K562 (cell line): ENCODE measurements around the gene CD52. TPM values are rescaled to one million over a fixed set of nuclear protein-coding genes. Genes with fewer than 3 reads are reported as not detected.

ENCODE experiments used
- CHCHD3 ChIP-seq: fragments of 250-450 bp; sonication (Bioruptor Pico); IDR thresholded peaks from 2 replicates; pipeline ENCODE4 v2.1.2; 2022; ENCODE audit warnings: mild to moderate bottlenecking
- CHD4 ChIP-seq: fragments of 200-600 bp; sonication (generic); IDR thresholded peaks from 3 replicates; pipeline ENCODE4 v1.6.1; 2012; ENCODE audit warnings: low read depth, mild to moderate bottlenecking, mixed read lengths, low read length, inconsistent platforms; ENCODE audit not compliant: insufficient read depth, insufficient replicate concordance, poor library complexity, severe bottlenecking
- ELF4 ChIP-seq: fragments of 450-650 bp; formaldehyde crosslinking; IDR thresholded peaks from 2 replicates; pipeline ENCODE4 v1.4.0; 2022; ENCODE audit warnings: missing genetic modification characterization
- FOXA1 ChIP-seq: fragments of 450-650 bp; IDR thresholded peaks from 2 replicates; pipeline ENCODE4 v1.6.1; 2016; ENCODE audit warnings: mild to moderate bottlenecking, borderline replicate concordance
- MGA ChIP-seq: fragments of 450-650 bp; IDR thresholded peaks from 2 replicates; pipeline ENCODE4 v1.6.1; 2016; ENCODE audit warnings: mild to moderate bottlenecking, moderate library complexity
- PCBP2 ChIP-seq: fragments of 200-400 bp; formaldehyde crosslinking; IDR thresholded peaks from 2 replicates; pipeline ENCODE4 v1.6.1; 2018; ENCODE audit warnings: low read length, low read depth, mild to moderate bottlenecking, moderate library complexity; ENCODE audit not compliant: poor library complexity, severe bottlenecking
- ZNF407 ChIP-seq: fragments of 450-650 bp; IDR thresholded peaks from 2 replicates; pipeline ENCODE4 v1.6.1; 2016; ENCODE audit warnings: low read depth
- polyA plus RNA-seq, 8 experiments: library from polyadenylated mRNA; depleted of rRNA in 4 of 8; stranded (reverse) in 5 of 8; unstranded in 3 of 8; fragments of >200 nt; fragmentation: Nextera tagmentation in 2 of 8; fragmentation: Illumina TruSeq in 1 of 8; extraction: Ambion mirVana in 2 of 8; extraction: Trizol in 1 of 8; gene quantifications; 2 replicates each; pipeline versions ENCODE4 v1.2.1 to v1.2.3, GENCODE V29; 2011 to 2014; ENCODE audit warnings: inconsistent platforms in 1 of 8, missing spikeins in 1 of 8
- total RNA-seq, 7 experiments: library from RNA; depleted of rRNA in 6 of 7; stranded (reverse); fragments of >200 nt in 6 of 7; fragmentation: Illumina TruSeq in 2 of 7; extraction: Trizol in 2 of 7; gene quantifications; 2 replicates each; pipeline versions ENCODE4 v1.2.1 to v1.2.3, GENCODE V29; 2011 to 2021; ENCODE audit warnings: low replicate concordance in 1 of 7

Gene CD52
- total and polyA plus RNA-seq, 9 of the 15 experiments (the other 6 are each of a cell fraction or from before 2014, with no cell fraction given) = 34.9 to 488 (median 173) TPM

GRCh38 chr1:26336477-26337205 lies 18.9 kb downstream of the CD52 start (continued):
- TF ChIP-seq ZNF407 = no peak
- TF ChIP-seq FOXA1 = no peak
- TF ChIP-seq PCBP2 = no peak
- TF ChIP-seq ELF4 (CRISPR knock-in tag) = peak; percentile 85
- TF ChIP-seq MGA = peak; percentile 100
- TF ChIP-seq CHCHD3 (CRISPR knock-in tag) = no peak
- TF ChIP-seq CHD4 = no peak
